Esophagus squamous epithelium (tissue), 5 donors: ENCODE results near the gene MAS1L. TPM values are rescaled to one million over a fixed set of nuclear protein-coding genes. Genes with fewer than 3 reads are reported as not detected.

Experiments used
- DNase-seq: peaks from one replicate; lab custom pipeline; 2025; lab: John Stamatoyannopoulos, UW
- H3K27ac ChIP-seq, 4 donors: fragments of 200-600 bp; sonication (generic); one replicate each; pipeline ENCODE4 v1.5.1; 2016 to 2019; ENCODE audit warnings: mild to moderate bottlenecking in 1 of 4
- H3K27me3 ChIP-seq, 4 donors: fragments of 200-600 bp; sonication (generic); 1 replicate in 3 of 4; 2 replicates in 1 of 4; pipeline versions ENCODE4 v1.5.1 to v1.6.0; 2017 to 2021; ENCODE audit warnings: antibody characterized with exemption in 1 of 4
- H3K36me3 ChIP-seq, 3 donors: fragments of 200-600 bp; sonication (generic); one replicate each; pipeline ENCODE4 v1.5.1; 2016 to 2019
- H3K4me1 ChIP-seq, 3 donors: fragments of 200-600 bp; sonication (generic); one replicate each; pipeline ENCODE4 v1.5.1; 2017 to 2019
- H3K4me3 ChIP-seq, 4 donors: fragments of 200-600 bp; sonication (generic); 1 replicate in 3 of 4; 2 replicates in 1 of 4; pipeline ENCODE4 v1.5.1; 2016 to 2019; ENCODE audit warnings: mild to moderate bottlenecking in 2 of 4, moderate library complexity in 1 of 4
- H3K9me3 ChIP-seq, 3 donors: fragments of 200-600 bp; sonication (generic); one replicate each; pipeline ENCODE4 v1.5.1; 2016 to 2019
- CTCF ChIP-seq, 6 experiments: fragments of 450-650 bp in 4 of 6; fragments of 200-600 bp in 2 of 6; sonication (generic) in 2 of 6; IDR thresholded peaks; one replicate each; pipeline ENCODE4 v1.5.1; 2016 to 2019; ENCODE audit warnings: antibody characterized with exemption in 6 of 6, mild to moderate bottlenecking in 4 of 6, moderate library complexity in 4 of 6
- POLR2A ChIP-seq, 4 donors: fragments of 450-650 bp; IDR thresholded peaks; one replicate each; pipeline ENCODE4 v1.6.1; 2017; ENCODE audit warnings: antibody characterized with exemption in 4 of 4, mild to moderate bottlenecking in 4 of 4, moderate library complexity in 3 of 4
- WGBS, 2 donors: methylation state at CpG; one replicate each; pipeline ENCODE4 v1.1.5; 2018; 5-methylcytosine and 5-hydroxymethylcytosine counted together
- intact Hi-C: fragments of 100-400 bp; cut with DNase I; formaldehyde crosslinking; loops from one replicate; pipeline ENCODE4 v1.15.0; 2022
- total RNA-seq, 4 donors: library from RNA; depleted of rRNA; stranded (reverse); fragments of >200 nt; gene quantifications; one replicate each; pipeline ENCODE4 v1.1.0, GENCODE V29; 2016
- donor health status: DM: yes; HTN: yes; CAD: no.

The MAS1L gene
- total RNA-seq, 4 donors from 2014 or later = not detected

GRCh38 chr6:29528988-29529560 is 41.3 kb upstream of the MAS1L start:
- TF ChIP-seq POLR2A (IDR thresholded peaks at IDR 0.05) (no peak), CTCF (IDR thresholded peaks at IDR 0.05) (no peak)
- intact Hi-C loops = no loop called here
- Histone ChIP-seq H3K36me3 (no peaks in the 10 kb centered on the region), H3K4me1 (no peaks in the 10 kb centered on the region), H3K9me3 (no peaks in the 10 kb centered on the region), H3K27ac (no peak overlapping the region), H3K27me3 (no peaks in the 10 kb centered on the region), H3K4me3 (no peak overlapping the region)
- no CpG with 5 or more reads among the region's 2 CpGs for WGBS, 2 donors
- DNase-seq = no peak

- Histone ChIP-seq H3K4me1 (no peaks in the 10 kb centered on the region), H3K27ac (no peak overlapping the region), H3K27me3 (no peaks in the 10 kb centered on the region), H3K36me3 (no peaks in the 10 kb centered on the region), H3K9me3 (no peaks in the 10 kb centered on the region), H3K4me3 (no peak overlapping the region)
- intact Hi-C loops = no loop called here
- 67% methylated on average over 1 of the region's 5 CpGs; no CpG with 5 or more reads in 1 of the 2 donors for WGBS, 2 donors
- no peak for TF ChIP-seq CTCF (IDR thresholded peaks at IDR 0.05)
- TF ChIP-seq POLR2A (IDR thresholded peaks at IDR 0.05) = no peak
- DNase-seq = no peak
Measured at GRCh38 chr6:29528300-29528931, 40.7 kb upstream of the MAS1L start.

GRCh38 chr6:29527564-29527963 is 39.8 kb upstream of the MAS1L start:
- Histone ChIP-seq H3K27ac (no peak overlapping the region), H3K36me3 (no peaks in the 10 kb centered on the region), H3K27me3 (no peaks in the 10 kb centered on the region), H3K4me1 (no peaks in the 10 kb centered on the region), H3K9me3 (no peaks in the 10 kb centered on the region), H3K4me3 (no peak overlapping the region)
- no peak for DNase-seq
- WGBS, 2 donors = 34 to 47% methylated on average over 2 of the region's 2 CpGs
- intact Hi-C loops = no loop called here
- TF ChIP-seq POLR2A (IDR thresholded peaks at IDR 0.05) (no peak), CTCF (IDR thresholded peaks at IDR 0.05) (no peak)

GRCh38 chr6:29527126-29527525 is 39.4 kb upstream of the MAS1L start:
- Histone ChIP-seq H3K36me3 (no peaks in the 10 kb centered on the region), H3K27me3 (no peaks in the 10 kb centered on the region), H3K4me1 (no peaks in the 10 kb centered on the region), H3K4me3 (no peak overlapping the region), H3K27ac (no peak overlapping the region), H3K9me3 (no peaks in the 10 kb centered on the region)
- 67 to 100% methylated on average over 1 of the region's 1 CpG for WGBS, 2 donors
- intact Hi-C loops = no loop called here
- no peak for DNase-seq
- TF ChIP-seq POLR2A (IDR thresholded peaks at IDR 0.05) (no peak), CTCF (IDR thresholded peaks at IDR 0.05) (no peak)

- no peaks in the 10 kb centered on the region for H3K27me3 ChIP-seq
- no peaks in the 10 kb centered on the region for H3K36me3 ChIP-seq
- WGBS, 2 donors = 0 to 10% methylated on average over 1 of the region's 1 CpG
- no peak overlapping the region for H3K27ac ChIP-seq
- no peak overlapping the region for H3K4me3 ChIP-seq
- no peak for TF ChIP-seq CTCF (IDR thresholded peaks at IDR 0.05)
- no peak for TF ChIP-seq POLR2A (IDR thresholded peaks at IDR 0.05)
- no peaks in the 10 kb centered on the region for H3K9me3 ChIP-seq
- no peaks in the 10 kb centered on the region for H3K4me1 ChIP-seq
- no peak for DNase-seq
- intact Hi-C loops = no loop called here
Measured at GRCh38 chr6:29525311-29525639, 37.5 kb upstream of the MAS1L start.
